ENCODE data around the gene IER3. TPM values are rescaled to one million over a fixed set of nuclear protein-coding genes. Genes with fewer than 3 reads are reported as not detected.

IER3 gene
- total and polyA plus RNA-seq, 2 of the 13 experiments (the other 11 are each of a cell fraction or from before 2014, with no cell fraction given) = 51.1 to 131 TPM

- TF ChIP-seq, protein P1, sequence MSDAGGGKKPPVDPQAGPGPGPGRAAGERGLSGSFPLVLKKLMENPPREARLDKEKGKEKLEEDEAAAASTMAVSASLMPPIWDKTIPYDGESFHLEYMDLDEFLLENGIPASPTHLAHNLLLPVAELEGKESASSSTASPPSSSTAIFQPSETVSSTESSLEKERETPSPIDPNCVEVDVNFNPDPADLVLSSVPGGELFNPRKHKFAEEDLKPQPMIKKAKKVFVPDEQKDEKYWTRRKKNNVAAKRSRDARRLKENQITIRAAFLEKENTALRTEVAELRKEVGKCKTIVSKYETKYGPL (CRISPR knock-in tag; IDR thresholded peaks at IDR 0.05) = peak; percentile 68; the same call in 1 of the 2 replicates
- TF ChIP-seq FOSL1 (CRISPR knock-in tag; IDR thresholded peaks at IDR 0.05; ENCODE audit: borderline replicate concordance) (peak; percentile 34; the same call in 1 of the 2 replicates), NONO (IDR thresholded peaks at IDR 0.05) (no peak), NONO (CRISPR knock-in tag; conservative IDR thresholded peaks at IDR 0.05) (peak; percentile 73), ZNF792 (CRISPR knock-in tag; IDR thresholded peaks at IDR 0.05) (peak; percentile 97), TMF1 (CRISPR knock-in tag; IDR thresholded peaks at IDR 0.05; ENCODE audit: low read depth) (no peak), CREB1 (IDR thresholded peaks at IDR 0.05) (no peak), CREB1 (CRISPR knock-in tag; IDR thresholded peaks at IDR 0.05) (no peak), ELF1 (CRISPR knock-in tag; IDR thresholded peaks at IDR 0.05) (no peak), NFYC (CRISPR knock-in tag; IDR thresholded peaks at IDR 0.05) (no peak), HMGXB3 (CRISPR knock-in tag; IDR thresholded peaks at IDR 0.05; ENCODE audit: borderline replicate concordance) (no peak; the same call in 1 of the 2 replicates), AHR (CRISPR knock-in tag; IDR thresholded peaks at IDR 0.05) (peak; percentile 85; the same call in 1 of the 2 replicates), SP1 (IDR thresholded peaks at IDR 0.05) (no peak), SP1 (CRISPR knock-in tag; IDR thresholded peaks at IDR 0.05) (peak; percentile 95), ZEB1 (IDR thresholded peaks at IDR 0.05; ENCODE audit: insufficient replicate concordance, low read depth) (peak; percentile 53), RXRB (CRISPR knock-in tag; IDR thresholded peaks at IDR 0.05; ENCODE audit: borderline replicate concordance) (peak; percentile 87), ZNF768 (CRISPR knock-in tag; IDR thresholded peaks at IDR 0.05) (peak; percentile 39; the same call in 1 of the 2 replicates), RAD51 (IDR thresholded peaks at IDR 0.05; ENCODE audit: borderline replicate concordance) (no peak), CCAR2 (optimal IDR thresholded peaks at IDR 0.05; ENCODE audit: low read depth, low read length) (no peak)
- TF ChIP-seq, protein P2, sequence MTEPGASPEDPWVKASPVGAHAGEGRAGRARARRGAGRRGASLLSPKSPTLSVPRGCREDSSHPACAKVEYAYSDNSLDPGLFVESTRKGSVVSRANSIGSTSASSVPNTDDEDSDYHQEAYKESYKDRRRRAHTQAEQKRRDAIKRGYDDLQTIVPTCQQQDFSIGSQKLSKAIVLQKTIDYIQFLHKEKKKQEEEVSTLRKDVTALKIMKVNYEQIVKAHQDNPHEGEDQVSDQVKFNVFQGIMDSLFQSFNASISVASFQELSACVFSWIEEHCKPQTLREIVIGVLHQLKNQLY (CRISPR knock-in tag; IDR thresholded peaks at IDR 0.05) = no peak
- TF ChIP-seq, protein P3, sequence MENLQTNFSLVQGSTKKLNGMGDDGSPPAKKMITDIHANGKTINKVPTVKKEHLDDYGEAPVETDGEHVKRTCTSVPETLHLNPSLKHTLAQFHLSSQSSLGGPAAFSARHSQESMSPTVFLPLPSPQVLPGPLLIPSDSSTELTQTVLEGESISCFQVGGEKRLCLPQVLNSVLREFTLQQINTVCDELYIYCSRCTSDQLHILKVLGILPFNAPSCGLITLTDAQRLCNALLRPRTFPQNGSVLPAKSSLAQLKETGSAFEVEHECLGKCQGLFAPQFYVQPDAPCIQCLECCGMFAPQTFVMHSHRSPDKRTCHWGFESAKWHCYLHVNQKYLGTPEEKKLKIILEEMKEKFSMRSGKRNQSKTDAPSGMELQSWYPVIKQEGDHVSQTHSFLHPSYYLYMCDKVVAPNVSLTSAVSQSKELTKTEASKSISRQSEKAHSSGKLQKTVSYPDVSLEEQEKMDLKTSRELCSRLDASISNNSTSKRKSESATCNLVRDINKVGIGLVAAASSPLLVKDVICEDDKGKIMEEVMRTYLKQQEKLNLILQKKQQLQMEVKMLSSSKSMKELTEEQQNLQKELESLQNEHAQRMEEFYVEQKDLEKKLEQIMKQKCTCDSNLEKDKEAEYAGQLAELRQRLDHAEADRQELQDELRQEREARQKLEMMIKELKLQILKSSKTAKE (CRISPR knock-in tag; IDR thresholded peaks at IDR 0.05; ENCODE audit: borderline replicate concordance) = peak; percentile 72; the same call in 1 of the 2 replicates
- TF ChIP-seq, protein P4, sequence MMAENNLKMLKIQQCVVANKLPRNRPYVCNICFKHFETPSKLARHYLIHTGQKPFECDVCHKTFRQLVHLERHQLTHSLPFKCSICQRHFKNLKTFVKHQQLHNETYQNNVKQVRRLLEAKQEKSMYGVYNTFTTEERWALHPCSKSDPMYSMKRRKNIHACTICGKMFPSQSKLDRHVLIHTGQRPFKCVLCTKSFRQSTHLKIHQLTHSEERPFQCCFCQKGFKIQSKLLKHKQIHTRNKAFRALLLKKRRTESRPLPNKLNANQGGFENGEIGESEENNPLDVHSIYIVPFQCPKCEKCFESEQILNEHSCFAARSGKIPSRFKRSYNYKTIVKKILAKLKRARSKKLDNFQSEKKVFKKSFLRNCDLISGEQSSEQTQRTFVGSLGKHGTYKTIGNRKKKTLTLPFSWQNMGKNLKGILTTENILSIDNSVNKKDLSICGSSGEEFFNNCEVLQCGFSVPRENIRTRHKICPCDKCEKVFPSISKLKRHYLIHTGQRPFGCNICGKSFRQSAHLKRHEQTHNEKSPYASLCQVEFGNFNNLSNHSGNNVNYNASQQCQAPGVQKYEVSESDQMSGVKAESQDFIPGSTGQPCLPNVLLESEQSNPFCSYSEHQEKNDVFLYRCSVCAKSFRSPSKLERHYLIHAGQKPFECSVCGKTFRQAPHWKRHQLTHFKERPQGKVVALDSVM (CRISPR knock-in tag; IDR thresholded peaks at IDR 0.05) = peak; percentile 68
Observed at GRCh38 chr6:30744054-30744805, at the start of gene IER3 (continued).
